GM18951 (cell line): ENCODE results near the gene PRR20G.

Experiments used
- POLR2A ChIP-seq: IDR thresholded peaks from 4 replicates; pipeline ENCODE4 v1.6.1; 2011; ENCODE audit warnings: mild to moderate bottlenecking; ENCODE audit not compliant: insufficient read length, insufficient read depth; ENCODE audit errors: extremely low read depth
- in situ Hi-C: fragments of 300-500 bp; cut with MboI; formaldehyde crosslinking; loops from one replicate; pipeline ENCODE4 v1.12.0; 2022; ENCODE audit warnings: low sequenced_read_pairs, mixed read lengths, inconsistent platforms; ENCODE audit not compliant: unreplicated experiment

Gene PRR20G

DNA sequence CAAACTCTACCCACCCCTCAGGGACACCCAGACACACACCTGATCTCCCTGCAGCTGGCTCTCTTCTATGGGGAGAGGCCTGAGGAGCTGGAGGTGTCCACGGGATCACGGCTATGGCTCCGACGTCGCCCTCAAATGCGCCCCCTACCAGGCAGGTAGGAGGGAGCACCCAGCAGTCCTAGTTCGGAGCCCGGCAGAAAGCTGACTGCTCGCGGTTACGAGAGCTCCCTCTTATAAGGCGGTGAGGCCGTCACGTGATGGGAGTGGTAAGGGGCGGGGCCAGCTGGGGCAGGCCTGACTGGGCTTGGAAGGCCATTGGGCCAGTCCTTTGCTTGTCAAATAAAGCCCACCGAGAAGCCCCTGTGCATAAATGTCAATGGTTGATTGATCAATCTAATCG, at the start of gene PRR20G:
Gene PRR20G, minus strand, starts transcription at position 207 of the 400 bp plus-strand sequence. CDS start 681 bp downstream, outside the sequence.
- TF ChIP-seq POLR2A: no peak
- in situ Hi-C loops: no loop called here

- no peak for TF ChIP-seq POLR2A
- in situ Hi-C loops: no loop called here
Observed at GRCh38 chr3:127337001-127337400, 49.2 kb upstream of the PRR20G start.

DNA sequence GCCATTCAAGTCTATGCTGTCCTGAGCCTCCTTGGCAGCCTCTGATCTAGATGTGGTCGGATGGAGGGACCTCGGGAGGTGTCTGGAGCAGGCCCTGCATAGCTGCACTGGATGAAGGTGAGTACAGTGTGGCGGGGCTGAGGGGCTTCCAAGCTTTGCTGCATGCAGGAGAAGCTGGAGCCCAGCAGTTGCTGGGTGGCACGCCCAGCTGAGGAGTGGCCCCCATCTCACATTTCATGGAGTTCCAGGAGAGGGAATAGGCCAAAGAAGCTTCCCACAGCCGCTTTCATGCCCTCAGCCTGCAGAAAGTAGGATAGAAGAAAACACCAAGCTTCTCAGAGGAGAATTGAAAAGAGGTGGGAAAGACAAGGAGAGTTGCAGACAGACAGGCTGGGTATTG, 48.3 kb upstream of the PRR20G start:
- no peak for TF ChIP-seq POLR2A
- in situ Hi-C loops: no loop called here

DNA sequence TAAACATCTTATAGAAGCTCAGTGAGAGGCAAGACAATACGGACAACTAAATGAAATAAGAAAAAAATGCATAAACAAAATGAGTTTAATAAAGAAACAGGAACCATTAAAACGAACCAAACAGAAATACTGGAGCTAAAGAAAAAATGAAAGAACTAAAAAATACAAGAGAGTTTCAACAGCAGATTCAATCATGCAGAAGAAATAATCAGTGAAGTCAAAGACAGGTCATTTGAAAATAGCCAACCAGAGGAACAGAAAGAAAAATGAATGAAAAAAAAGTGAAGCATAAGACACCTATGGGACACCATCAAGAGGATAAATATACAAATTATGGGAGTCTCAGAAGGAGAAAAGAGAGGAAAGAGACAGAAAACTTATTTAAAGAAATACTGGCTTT, 42.5 kb upstream of the PRR20G start:
- in situ Hi-C loops: no loop called here
- TF ChIP-seq POLR2A: no peak

- in situ Hi-C loops: no loop called here
- no peak for TF ChIP-seq POLR2A
Observed at GRCh38 chr3:127329631-127330285, 41.9 kb upstream of the PRR20G start.

GRCh38 chr3:127328421-127328820, 40.6 kb upstream of the PRR20G start:
- TF ChIP-seq POLR2A: no peak
- in situ Hi-C loops: no loop called here

GRCh38 chr3:127326341-127326740, 38.5 kb upstream of the PRR20G start:
- in situ Hi-C loops: no loop called here
- TF ChIP-seq POLR2A: no peak

- in situ Hi-C loops: no loop called here
- no peak for TF ChIP-seq POLR2A
Observed at GRCh38 chr3:127325629-127325961, 37.7 kb upstream of the PRR20G start.

GRCh38 chr3:127324913-127325628, 37.2 kb upstream of the PRR20G start:
- TF ChIP-seq POLR2A: no peak
- in situ Hi-C loops: no loop called here

GRCh38 chr3:127324076-127324475, 36.2 kb upstream of the PRR20G start:
- in situ Hi-C loops: no loop called here
- no peak for TF ChIP-seq POLR2A

- TF ChIP-seq POLR2A: no peak
- in situ Hi-C loops: no loop called here
Observed at GRCh38 chr3:127323581-127323980, 35.7 kb upstream of the PRR20G start.

- no peak for TF ChIP-seq POLR2A
- in situ Hi-C loops: no loop called here
Observed at GRCh38 chr3:127321371-127321770, 33.5 kb upstream of the PRR20G start.

DNA sequence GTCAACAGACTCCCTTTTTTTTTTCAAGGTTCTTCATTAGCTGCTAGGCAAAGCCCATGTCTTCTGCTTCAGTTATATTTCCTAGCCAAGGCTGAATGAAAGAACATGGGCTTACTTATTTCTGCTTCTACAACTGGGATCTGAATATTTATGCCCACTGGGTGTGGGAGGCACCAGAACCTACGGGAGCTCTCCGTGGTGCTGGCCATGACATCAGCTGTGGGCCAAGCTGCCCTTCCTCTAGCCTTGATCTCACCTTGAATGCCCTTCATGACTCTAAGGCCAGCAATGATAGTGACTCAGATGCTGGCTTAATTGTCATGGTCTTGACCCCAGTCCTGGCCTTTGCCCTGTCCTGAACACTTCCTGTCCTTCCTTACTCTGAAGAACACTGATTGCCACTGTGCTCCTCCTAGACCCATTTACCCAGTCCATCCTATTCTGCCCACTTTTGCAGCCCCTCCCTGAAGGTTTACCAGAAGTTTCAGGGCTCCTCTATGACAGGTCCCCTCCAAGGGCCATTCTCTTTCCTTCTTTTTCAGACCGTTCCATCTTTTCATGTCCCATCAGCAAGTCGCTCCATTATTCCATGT, 32.8 kb upstream of the PRR20G start:
- in situ Hi-C loops: no loop called here
- TF ChIP-seq POLR2A: no peak

- in situ Hi-C loops: no loop called here
- no peak for TF ChIP-seq POLR2A
Observed at GRCh38 chr3:127316685-127317084, 28.8 kb upstream of the PRR20G start.
